ENCODE measurements around the gene ATRN. TPM values are rescaled to one million over a fixed set of nuclear protein-coding genes. Genes with fewer than 3 reads are reported as not detected.
"Not testable (repeated sequence)": the region's sequence is repeated elsewhere in the genome, so short reads cannot be mapped to it uniquely, and the experiment has no call there.

Gene ATRN
- polyA plus RNA-seq, 1 experiment, result 59.7 TPM

- Histone ChIP-seq H3K27ac (ENCODE audit: low read depth, low read length) (no peak overlapping the region), H3K27me3 (ENCODE audit: control insufficient read depth, insufficient read depth, low read length) (no peaks in the 10 kb centered on the region), H3K9me3 (ENCODE audit: control insufficient read depth, insufficient read depth, low read length) (no peaks in the 10 kb centered on the region), H3K4me3 (ENCODE audit: low read depth, low read length) (no peak overlapping the region)
- DNase-seq (ENCODE audit: low read depth, low spot score), result no peak
- ChIA-PET POLR2A (no interaction called here), CTCF (no interaction called here)
- TF ChIP-seq CTCF (IDR thresholded peaks at IDR 0.05; ENCODE audit: low read depth, low read length), result no peak
Measured at GRCh38 chr20:3532089-3532615, 61.3 kb downstream of the ATRN start.

DNA sequence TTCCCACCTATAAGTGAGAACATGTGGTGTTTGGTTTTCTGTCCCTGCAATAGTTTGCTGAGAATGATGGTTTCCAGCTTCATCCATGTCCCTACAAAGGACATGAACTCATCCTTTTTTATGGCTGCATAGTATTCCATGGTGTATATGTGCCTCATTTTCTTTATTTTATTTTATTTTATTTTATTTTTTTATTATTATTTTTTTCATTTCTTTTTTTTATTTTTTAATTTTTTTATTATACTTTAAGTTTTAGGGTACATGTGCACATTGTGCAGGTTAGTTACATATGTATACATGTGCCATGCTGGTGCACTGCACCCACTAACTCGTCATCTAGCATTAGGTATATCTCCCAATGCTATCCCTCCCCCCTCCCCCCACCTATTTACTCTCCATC lies 66.9 kb downstream of the ATRN start:
- H3K4me3 ChIP-seq (ENCODE audit: low read depth, low read length); H3K27me3 ChIP-seq (ENCODE audit: control insufficient read depth, insufficient read depth, low read length); H3K27ac ChIP-seq (ENCODE audit: low read depth, low read length); DNase-seq (ENCODE audit: low read depth, low spot score); POLR2A ChIA-PET; H3K9me3 ChIP-seq (ENCODE audit: control insufficient read depth, insufficient read depth, low read length); CTCF ChIA-PET: not testable (repeated sequence)

- H3K4me3 ChIP-seq (ENCODE audit: low read depth, low read length), result no peak overlapping the region
- H3K9me3 ChIP-seq (ENCODE audit: control insufficient read depth, insufficient read depth, low read length), result no peaks in the 10 kb centered on the region
- CTCF ChIA-PET, result interaction anchor here (0.6 kb wide), 2 partner anchors 25 to 1202 kb away, joined by 3 to 6 read pairs; no protein-coding TSS in a partner anchor
- no peak for TF ChIP-seq CTCF (IDR thresholded peaks at IDR 0.05; ENCODE audit: low read depth, low read length)
- no peaks in the 10 kb centered on the region for H3K27me3 ChIP-seq (ENCODE audit: control insufficient read depth, insufficient read depth, low read length)
- POLR2A ChIA-PET, result interaction anchor here (0.6 kb wide), 1 partner anchor 361 kb away, joined by 4 read pairs; no protein-coding TSS in a partner anchor
- H3K27ac ChIP-seq (ENCODE audit: low read depth, low read length), result no peak overlapping the region
- no peak for DNase-seq (ENCODE audit: low read depth, low spot score)
Measured at GRCh38 chr20:3539311-3540107, 68.7 kb downstream of the ATRN start.

DNA sequence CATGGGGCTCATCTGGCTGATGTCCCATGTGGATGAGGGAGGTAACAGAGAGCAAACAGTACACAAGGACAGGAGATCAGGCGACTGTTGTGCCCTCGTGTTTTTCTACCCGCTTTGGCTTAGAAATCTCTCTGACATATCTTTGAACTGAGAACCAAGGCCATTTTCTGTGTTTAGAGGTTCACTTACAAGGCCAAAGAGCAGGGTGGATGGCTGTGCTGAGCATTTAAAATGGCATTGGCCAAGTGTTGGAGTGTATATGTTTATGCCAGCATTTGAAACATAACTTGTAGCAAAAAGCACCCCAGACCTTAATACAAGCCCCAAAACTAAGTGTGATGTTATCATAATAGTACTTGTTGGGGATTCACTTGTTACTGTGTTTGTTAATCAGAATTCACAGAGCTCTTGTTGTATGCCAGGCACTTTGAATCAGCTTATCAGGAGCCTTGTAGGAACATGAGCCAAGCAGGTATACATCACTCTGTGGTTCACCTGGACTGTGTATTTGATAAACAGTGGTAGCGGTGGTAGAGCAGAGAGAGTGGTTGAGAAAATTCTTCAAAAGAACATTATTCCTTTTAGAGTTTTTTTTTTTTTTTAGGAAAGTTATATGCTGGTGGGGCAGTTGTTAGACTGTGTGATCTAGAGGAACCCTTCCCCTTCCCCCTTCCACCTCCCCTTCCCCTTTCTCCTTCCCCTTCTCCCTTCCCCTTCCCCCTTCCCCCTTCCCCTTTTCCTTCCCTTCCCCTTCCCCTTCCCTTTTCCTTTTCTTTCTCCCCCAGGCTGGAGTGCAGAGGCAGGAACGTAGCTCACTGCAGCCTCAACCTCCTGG lies 71.3 kb downstream of the ATRN start:
- Histone ChIP-seq H3K9me3 (ENCODE audit: control insufficient read depth, insufficient read depth, low read length) (no peaks in the 10 kb centered on the region), H3K27me3 (ENCODE audit: control insufficient read depth, insufficient read depth, low read length) (no peaks in the 10 kb centered on the region), H3K4me3 (ENCODE audit: low read depth, low read length) (no peak overlapping the region), H3K27ac (ENCODE audit: low read depth, low read length) (no peak overlapping the region)
- ChIA-PET CTCF (no interaction called here), POLR2A (no interaction called here)
- no peak for DNase-seq (ENCODE audit: low read depth, low spot score)
- no peak for TF ChIP-seq CTCF (IDR thresholded peaks at IDR 0.05; ENCODE audit: low read depth, low read length)

- TF ChIP-seq CTCF (IDR thresholded peaks at IDR 0.05; ENCODE audit: low read depth, low read length), result no peak
- H3K27ac ChIP-seq (ENCODE audit: low read depth, low read length), result no peak overlapping the region
- H3K27me3 ChIP-seq (ENCODE audit: control insufficient read depth, insufficient read depth, low read length), result no peaks in the 10 kb centered on the region
- H3K4me3 ChIP-seq (ENCODE audit: low read depth, low read length), result no peak overlapping the region
- ChIA-PET CTCF (no interaction called here), POLR2A (interaction anchor here (0.8 kb wide), 1 partner anchor 13 kb away, joined by 3 read pairs; no protein-coding TSS in a partner anchor)
- peak; percentile 26 for DNase-seq (ENCODE audit: low read depth, low spot score)
- no peaks in the 10 kb centered on the region for H3K9me3 ChIP-seq (ENCODE audit: control insufficient read depth, insufficient read depth, low read length)
Measured at GRCh38 chr20:3543901-3544507, 73.2 kb downstream of the ATRN start.

All from AG04450 (cell line).